ENCODE data around the gene RGS21.

DNA sequence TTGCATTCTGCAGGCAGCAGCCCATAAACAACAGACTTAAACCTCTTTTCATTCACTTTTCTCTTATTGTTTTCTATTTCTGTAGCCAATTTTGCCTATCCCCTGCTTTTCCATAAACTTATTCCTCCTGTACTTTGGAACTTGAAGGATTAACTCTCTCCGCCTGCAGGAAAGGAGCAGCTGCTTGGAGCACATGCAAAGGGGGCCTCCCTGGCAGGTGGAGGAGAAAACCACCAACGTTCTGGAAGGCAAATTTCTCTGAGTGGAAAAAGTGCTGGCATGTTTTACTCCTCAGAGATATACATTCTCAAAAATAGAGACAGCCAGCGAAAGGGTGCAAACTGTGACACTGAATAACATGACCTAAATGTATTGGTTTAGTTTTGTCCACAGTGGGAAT lies 33.6 kb downstream of the RGS21 start:
- TF ChIP-seq, protein P1, sequence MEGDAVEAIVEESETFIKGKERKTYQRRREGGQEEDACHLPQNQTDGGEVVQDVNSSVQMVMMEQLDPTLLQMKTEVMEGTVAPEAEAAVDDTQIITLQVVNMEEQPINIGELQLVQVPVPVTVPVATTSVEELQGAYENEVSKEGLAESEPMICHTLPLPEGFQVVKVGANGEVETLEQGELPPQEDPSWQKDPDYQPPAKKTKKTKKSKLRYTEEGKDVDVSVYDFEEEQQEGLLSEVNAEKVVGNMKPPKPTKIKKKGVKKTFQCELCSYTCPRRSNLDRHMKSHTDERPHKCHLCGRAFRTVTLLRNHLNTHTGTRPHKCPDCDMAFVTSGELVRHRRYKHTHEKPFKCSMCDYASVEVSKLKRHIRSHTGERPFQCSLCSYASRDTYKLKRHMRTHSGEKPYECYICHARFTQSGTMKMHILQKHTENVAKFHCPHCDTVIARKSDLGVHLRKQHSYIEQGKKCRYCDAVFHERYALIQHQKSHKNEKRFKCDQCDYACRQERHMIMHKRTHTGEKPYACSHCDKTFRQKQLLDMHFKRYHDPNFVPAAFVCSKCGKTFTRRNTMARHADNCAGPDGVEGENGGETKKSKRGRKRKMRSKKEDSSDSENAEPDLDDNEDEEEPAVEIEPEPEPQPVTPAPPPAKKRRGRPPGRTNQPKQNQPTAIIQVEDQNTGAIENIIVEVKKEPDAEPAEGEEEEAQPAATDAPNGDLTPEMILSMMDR (IDR thresholded peaks at IDR 0.05): no peak
- no peak for TF ChIP-seq EZH2 (IDR thresholded peaks at IDR 0.05; ENCODE audit: borderline replicate concordance, insufficient read depth, low read depth, low read length, poor library complexity, severe bottlenecking)
